Measurements from ENCODE around the gene MYH7.

DNA sequence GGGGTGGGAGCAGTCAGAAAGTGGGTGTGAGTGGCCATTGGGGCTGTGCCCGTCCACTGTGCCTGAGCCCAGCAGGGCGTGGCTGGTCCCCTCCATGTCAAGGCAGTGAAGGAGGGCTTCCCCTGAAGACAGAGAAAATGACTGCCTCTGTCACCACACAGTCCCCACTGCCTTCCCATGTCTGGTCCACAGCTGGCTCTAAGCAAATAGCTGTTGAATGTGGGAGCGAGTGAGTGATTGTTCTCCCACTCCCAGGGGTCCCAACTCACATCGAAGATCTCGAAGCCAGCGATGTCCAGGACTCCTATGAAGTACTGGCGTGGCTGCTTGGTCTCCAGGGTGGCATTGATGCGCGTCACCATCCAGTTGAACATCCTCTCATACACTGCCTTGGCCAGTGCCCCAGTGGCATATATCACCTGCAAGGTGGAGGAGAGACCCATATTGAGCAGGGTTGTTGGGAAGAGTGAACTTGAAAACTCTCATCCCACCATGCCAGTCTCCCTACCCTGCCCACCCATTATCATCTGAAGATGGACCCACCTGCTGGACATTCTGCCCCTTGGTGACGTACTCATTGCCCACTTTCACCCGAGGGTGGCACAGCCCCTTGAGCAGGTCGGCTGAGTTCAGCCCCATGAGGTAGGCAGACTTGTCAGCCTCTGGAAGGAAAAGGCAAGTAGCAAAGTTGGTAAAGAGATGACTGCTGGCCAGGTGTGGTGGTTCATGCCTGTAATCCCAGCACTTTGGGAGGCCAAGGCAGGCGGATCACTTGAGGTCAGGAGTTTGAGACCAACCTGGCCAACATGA, 6.6 kb downstream of the MYH7 start:
- TF ChIP-seq, protein P1, sequence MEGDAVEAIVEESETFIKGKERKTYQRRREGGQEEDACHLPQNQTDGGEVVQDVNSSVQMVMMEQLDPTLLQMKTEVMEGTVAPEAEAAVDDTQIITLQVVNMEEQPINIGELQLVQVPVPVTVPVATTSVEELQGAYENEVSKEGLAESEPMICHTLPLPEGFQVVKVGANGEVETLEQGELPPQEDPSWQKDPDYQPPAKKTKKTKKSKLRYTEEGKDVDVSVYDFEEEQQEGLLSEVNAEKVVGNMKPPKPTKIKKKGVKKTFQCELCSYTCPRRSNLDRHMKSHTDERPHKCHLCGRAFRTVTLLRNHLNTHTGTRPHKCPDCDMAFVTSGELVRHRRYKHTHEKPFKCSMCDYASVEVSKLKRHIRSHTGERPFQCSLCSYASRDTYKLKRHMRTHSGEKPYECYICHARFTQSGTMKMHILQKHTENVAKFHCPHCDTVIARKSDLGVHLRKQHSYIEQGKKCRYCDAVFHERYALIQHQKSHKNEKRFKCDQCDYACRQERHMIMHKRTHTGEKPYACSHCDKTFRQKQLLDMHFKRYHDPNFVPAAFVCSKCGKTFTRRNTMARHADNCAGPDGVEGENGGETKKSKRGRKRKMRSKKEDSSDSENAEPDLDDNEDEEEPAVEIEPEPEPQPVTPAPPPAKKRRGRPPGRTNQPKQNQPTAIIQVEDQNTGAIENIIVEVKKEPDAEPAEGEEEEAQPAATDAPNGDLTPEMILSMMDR (optimal IDR thresholded peaks at IDR 0.05 in 1 of 3, IDR thresholded peaks at IDR 0.05 in 1 of 3, conservative IDR thresholded peaks at IDR 0.05 in 1 of 3; ENCODE audit: extremely low read depth in 1 of 3, insufficient read depth in 2 of 3, low read length in 3 of 3) = no peak
- TF ChIP-seq EZH2 (IDR thresholded peaks at IDR 0.05; ENCODE audit: low read length) = no peak
